Keratinocyte (primary cell): Measurements from ENCODE around the gene DSEL.

ENCODE experiments used
- CTCF ChIP-seq, 3 experiments: IDR thresholded peaks in 1 of 3; conservative IDR thresholded peaks in 1 of 3; optimal IDR thresholded peaks in 1 of 3; 2 replicates in 2 of 3; 3 replicates in 1 of 3; pipeline versions ENCODE3 to v1.5.1; 2011; ENCODE audit warnings: low read length in 3 of 3, mild to moderate bottlenecking in 3 of 3, moderate library complexity in 2 of 3, control low read depth in 1 of 3, inconsistent platforms in 1 of 3; ENCODE audit not compliant: insufficient read depth in 2 of 3; ENCODE audit errors: extremely low read depth in 1 of 3
- EZH2 ChIP-seq: IDR thresholded peaks from one replicate; pipeline ENCODE4 v1.6.1; 2012; ENCODE audit warnings: inconsistent platforms, mild to moderate bottlenecking, low read length, moderate library complexity

DNA sequence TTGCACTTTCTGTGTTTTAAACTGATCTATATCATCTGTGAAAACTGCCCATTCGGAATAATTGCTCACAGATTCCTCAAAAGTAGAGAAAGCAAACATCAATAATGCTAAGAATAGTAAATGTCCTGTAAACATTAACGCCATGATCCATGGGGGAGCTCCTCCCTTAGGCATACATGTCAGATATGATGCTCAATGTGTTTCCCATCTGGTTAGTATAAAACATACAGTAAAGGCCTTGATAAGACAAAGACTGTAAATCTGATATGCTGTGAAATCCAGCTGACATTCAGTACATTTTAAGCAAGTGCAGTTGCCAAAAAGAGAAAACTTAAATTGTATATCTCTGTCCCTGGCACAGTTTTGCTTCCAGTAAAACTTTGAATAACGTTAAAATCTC, 2.1 kb downstream of the DSEL start:
- TF ChIP-seq CTCF (optimal IDR thresholded peaks at IDR 0.05 in 1 of 3, IDR thresholded peaks at IDR 0.05 in 1 of 3, conservative IDR thresholded peaks at IDR 0.05 in 1 of 3; ENCODE audit: extremely low read depth in 1 of 3, insufficient read depth in 2 of 3, low read length in 3 of 3) (no peak), EZH2 (no peak)
